SU-DHL-6 (cell line): Measurements from ENCODE around the gene GGN.

Experiments used
- CTCF ChIP-seq: fragments of 200-600 bp; sonication (generic); IDR thresholded peaks from one replicate; pipeline ENCODE4 v1.5.1; 2017; ENCODE audit warnings: antibody characterized with exemption, mild to moderate bottlenecking, low read length, moderate library complexity; ENCODE audit not compliant: insufficient read depth, poor library complexity, severe bottlenecking
- EZH2phosphoT487 ChIP-seq: fragments of 200-600 bp; sonication (generic), shearing (Covaris generic); conservative IDR thresholded peaks from 2 replicates; pipeline ENCODE4 v1.6.1; 2018; ENCODE audit warnings: mild to moderate bottlenecking, antibody characterized with exemption, low read length, moderate library complexity, mixed read lengths

- TF ChIP-seq CTCF (no peak), EZH2phosphoT487 (no peak)
These were observed 7.7 kb upstream of the GGN start for GRCh38 chr19:38395381-38396114.
